GM12891 (cell line): Measurements from ENCODE around the gene HOXB6.

Source experiments
- PAX5 ChIP-seq: IDR thresholded peaks from 2 replicates; pipeline ENCODE4 v1.6.1; 2011; ENCODE audit warnings: low read length, moderate library complexity, mild to moderate bottlenecking; ENCODE audit not compliant: insufficient read depth, severe bottlenecking
- POLR2A ChIP-seq: IDR thresholded peaks from 2 replicates; pipeline ENCODE4 v1.6.1; 2011; ENCODE audit warnings: low read depth, low read length, control low read depth
- POLR2AphosphoS5 ChIP-seq: IDR thresholded peaks from 2 replicates; pipeline ENCODE4 v1.6.1; 2011; ENCODE audit warnings: low read depth, low read length, control low read depth
- POU2F2 ChIP-seq: IDR thresholded peaks from 2 replicates; pipeline ENCODE4 v1.6.1; 2011; ENCODE audit warnings: low read depth, mild to moderate bottlenecking, control low read depth, low read length, moderate library complexity
- SPI1 ChIP-seq: IDR thresholded peaks from 2 replicates; pipeline ENCODE4 v1.6.1; 2011; ENCODE audit warnings: low read depth, low read length, control low read depth
- TAF1 ChIP-seq: IDR thresholded peaks from 2 replicates; pipeline ENCODE4 v1.6.1; 2011; ENCODE audit warnings: low read depth, low read length, control low read depth

DNA sequence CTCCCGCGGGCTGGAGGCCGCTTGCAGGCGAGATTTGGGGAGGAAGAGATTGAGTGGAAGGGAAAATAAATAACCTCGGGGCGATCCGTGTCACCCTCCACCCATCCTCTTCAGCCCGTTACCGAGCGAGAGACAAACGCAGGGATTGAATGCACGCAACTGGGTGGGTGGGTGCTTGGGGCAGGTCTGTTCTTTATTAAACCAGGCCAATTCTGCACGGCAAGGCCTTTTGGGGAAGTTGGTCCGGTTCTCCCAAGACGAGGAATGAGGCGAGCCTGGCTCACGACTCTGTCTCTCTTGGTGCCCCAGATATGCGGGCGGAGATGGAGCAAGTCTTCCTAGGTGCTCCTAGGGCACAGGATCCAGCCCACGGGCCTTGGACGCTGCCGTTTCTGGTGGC, 6.4 kb upstream of the HOXB6 start:
- TF ChIP-seq TAF1 (no peak), POLR2A (no peak), PAX5 (no peak), POLR2AphosphoS5 (no peak), POU2F2 (no peak), SPI1 (no peak)
